Measurements from ENCODE around the gene BBOX1.

- no peak for TF ChIP-seq EZH2 (IDR thresholded peaks at IDR 0.05)
- TF ChIP-seq, protein P1, sequence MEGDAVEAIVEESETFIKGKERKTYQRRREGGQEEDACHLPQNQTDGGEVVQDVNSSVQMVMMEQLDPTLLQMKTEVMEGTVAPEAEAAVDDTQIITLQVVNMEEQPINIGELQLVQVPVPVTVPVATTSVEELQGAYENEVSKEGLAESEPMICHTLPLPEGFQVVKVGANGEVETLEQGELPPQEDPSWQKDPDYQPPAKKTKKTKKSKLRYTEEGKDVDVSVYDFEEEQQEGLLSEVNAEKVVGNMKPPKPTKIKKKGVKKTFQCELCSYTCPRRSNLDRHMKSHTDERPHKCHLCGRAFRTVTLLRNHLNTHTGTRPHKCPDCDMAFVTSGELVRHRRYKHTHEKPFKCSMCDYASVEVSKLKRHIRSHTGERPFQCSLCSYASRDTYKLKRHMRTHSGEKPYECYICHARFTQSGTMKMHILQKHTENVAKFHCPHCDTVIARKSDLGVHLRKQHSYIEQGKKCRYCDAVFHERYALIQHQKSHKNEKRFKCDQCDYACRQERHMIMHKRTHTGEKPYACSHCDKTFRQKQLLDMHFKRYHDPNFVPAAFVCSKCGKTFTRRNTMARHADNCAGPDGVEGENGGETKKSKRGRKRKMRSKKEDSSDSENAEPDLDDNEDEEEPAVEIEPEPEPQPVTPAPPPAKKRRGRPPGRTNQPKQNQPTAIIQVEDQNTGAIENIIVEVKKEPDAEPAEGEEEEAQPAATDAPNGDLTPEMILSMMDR (IDR thresholded peaks at IDR 0.05): no peak
Measured at GRCh38 chr11:27060816-27061460, 20.3 kb downstream of the BBOX1 start.

Data from neural progenitor cell (in vitro differentiated cells).